Upper lobe of left lung (tissue), 4 donors: Measurements from ENCODE around the gene DENND2C.

ENCODE experiments used
- POLR2A ChIP-seq, 4 donors: fragments of 450-650 bp; IDR thresholded peaks; one replicate each; pipeline ENCODE4 v1.5.1; 2016 to 2017; ENCODE audit warnings: antibody characterized with exemption in 4 of 4, mild to moderate bottlenecking in 2 of 4
- TF ChIP-seq, protein P1 (sequence below), 6 experiments: fragments of 450-650 bp in 4 of 6; fragments of 200-600 bp in 2 of 6; sonication (generic) in 2 of 6; IDR thresholded peaks; one replicate each; pipeline ENCODE4 v1.5.1; 2016 to 2019; ENCODE audit warnings: antibody characterized with exemption in 6 of 6

DNA sequence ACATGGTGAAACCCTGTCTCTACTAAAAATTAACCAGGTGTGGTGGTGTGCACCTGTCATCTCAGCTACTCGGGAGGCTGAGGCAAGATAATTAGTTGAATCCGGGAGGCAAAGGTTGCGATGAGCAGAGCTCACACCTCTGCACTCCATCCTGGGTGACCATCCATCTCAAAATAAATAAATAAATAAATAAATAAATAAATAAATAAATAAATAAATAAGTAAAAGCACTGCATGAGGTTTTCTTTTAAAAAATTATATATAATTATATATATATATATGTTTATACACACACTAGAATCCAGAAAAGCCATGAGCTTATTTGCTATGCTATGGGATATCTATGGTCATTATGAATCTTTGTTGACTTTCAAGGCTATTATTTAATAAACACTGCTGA is 23.1 kb upstream of the DENND2C start:
- no peak for TF ChIP-seq POLR2A (IDR thresholded peaks at IDR 0.05)
- TF ChIP-seq, protein P1, sequence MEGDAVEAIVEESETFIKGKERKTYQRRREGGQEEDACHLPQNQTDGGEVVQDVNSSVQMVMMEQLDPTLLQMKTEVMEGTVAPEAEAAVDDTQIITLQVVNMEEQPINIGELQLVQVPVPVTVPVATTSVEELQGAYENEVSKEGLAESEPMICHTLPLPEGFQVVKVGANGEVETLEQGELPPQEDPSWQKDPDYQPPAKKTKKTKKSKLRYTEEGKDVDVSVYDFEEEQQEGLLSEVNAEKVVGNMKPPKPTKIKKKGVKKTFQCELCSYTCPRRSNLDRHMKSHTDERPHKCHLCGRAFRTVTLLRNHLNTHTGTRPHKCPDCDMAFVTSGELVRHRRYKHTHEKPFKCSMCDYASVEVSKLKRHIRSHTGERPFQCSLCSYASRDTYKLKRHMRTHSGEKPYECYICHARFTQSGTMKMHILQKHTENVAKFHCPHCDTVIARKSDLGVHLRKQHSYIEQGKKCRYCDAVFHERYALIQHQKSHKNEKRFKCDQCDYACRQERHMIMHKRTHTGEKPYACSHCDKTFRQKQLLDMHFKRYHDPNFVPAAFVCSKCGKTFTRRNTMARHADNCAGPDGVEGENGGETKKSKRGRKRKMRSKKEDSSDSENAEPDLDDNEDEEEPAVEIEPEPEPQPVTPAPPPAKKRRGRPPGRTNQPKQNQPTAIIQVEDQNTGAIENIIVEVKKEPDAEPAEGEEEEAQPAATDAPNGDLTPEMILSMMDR (IDR thresholded peaks at IDR 0.05) = no peak
